Right atrium auricular region (tissue), 2 donors: ENCODE measurements around the gene GUCY2C. TPM values are rescaled to one million over a fixed set of nuclear protein-coding genes. Genes with fewer than 3 reads are reported as not detected.

ENCODE experiments used
- DNase-seq: peaks from one replicate; pipeline ENCODE4 v3.0.0-alpha.2; 2019; ENCODE audit warnings: low spot score
- H3K27ac ChIP-seq, 2 donors: fragments of 200-600 bp; sonication (generic); 1 replicate in 1 of 2; 2 replicates in 1 of 2; pipeline ENCODE4 v1.5.1; 2016 to 2019
- H3K27me3 ChIP-seq, 2 donors: fragments of 200-600 bp; sonication (generic); one replicate each; pipeline versions ENCODE4 v1.5.1 to v1.6.0; 2017 to 2019
- H3K36me3 ChIP-seq: fragments of 200-600 bp; sonication (generic); one replicate; pipeline ENCODE4 v1.5.1; 2016
- H3K4me1 ChIP-seq, 2 donors: fragments of 200-600 bp; sonication (generic); one replicate each; pipeline versions ENCODE4 v1.5.1 to v1.6.0; 2017 to 2019
- H3K4me3 ChIP-seq, 2 donors: fragments of 200-600 bp; sonication (generic); 1 replicate in 1 of 2; 2 replicates in 1 of 2; pipeline ENCODE4 v1.5.1; 2017 to 2019; ENCODE audit warnings: mild to moderate bottlenecking in 1 of 2, moderate library complexity in 1 of 2
- H3K9me3 ChIP-seq, 2 donors: fragments of 200-600 bp; sonication (generic); one replicate each; pipeline ENCODE4 v1.5.1; 2019
- total RNA-seq, 2 donors: library from RNA; depleted of rRNA; stranded (reverse); fragments of >200 nt; gene quantifications; one replicate each; pipeline ENCODE4 v1.1.0, GENCODE V29; 2016
- TF ChIP-seq, protein P1 (sequence below), 2 donors: fragments of 200-600 bp; sonication (generic); IDR thresholded peaks; one replicate each; pipeline ENCODE4 v1.5.1; 2019; ENCODE audit warnings: antibody characterized with exemption in 2 of 2

Gene GUCY2C
- total RNA-seq, 2 donors from 2014 or later, result not detected

DNA sequence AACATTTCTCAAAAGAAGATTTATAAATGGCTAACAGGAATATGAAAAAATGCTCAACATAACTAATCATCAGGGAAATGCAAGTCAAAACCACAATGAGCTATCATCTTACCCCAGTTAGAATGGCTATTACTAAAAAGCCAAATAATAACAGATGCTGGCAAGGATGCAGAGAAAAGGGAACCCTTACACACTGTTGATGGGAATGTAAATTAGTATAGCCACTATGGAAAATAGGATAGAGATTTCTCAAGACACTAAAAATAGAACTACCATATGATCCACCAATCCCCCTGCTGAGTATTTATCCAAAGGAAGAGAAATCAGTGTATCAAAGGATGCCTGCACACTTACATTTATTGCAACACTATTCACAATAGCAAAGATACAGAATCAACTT, 58.3 kb downstream of the GUCY2C start:
- TF ChIP-seq, protein P1, sequence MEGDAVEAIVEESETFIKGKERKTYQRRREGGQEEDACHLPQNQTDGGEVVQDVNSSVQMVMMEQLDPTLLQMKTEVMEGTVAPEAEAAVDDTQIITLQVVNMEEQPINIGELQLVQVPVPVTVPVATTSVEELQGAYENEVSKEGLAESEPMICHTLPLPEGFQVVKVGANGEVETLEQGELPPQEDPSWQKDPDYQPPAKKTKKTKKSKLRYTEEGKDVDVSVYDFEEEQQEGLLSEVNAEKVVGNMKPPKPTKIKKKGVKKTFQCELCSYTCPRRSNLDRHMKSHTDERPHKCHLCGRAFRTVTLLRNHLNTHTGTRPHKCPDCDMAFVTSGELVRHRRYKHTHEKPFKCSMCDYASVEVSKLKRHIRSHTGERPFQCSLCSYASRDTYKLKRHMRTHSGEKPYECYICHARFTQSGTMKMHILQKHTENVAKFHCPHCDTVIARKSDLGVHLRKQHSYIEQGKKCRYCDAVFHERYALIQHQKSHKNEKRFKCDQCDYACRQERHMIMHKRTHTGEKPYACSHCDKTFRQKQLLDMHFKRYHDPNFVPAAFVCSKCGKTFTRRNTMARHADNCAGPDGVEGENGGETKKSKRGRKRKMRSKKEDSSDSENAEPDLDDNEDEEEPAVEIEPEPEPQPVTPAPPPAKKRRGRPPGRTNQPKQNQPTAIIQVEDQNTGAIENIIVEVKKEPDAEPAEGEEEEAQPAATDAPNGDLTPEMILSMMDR (IDR thresholded peaks at IDR 0.05), result no peak
- Histone ChIP-seq H3K36me3 (no peaks in the 10 kb centered on the region), H3K4me1 (no peaks in the 10 kb centered on the region)

DNA sequence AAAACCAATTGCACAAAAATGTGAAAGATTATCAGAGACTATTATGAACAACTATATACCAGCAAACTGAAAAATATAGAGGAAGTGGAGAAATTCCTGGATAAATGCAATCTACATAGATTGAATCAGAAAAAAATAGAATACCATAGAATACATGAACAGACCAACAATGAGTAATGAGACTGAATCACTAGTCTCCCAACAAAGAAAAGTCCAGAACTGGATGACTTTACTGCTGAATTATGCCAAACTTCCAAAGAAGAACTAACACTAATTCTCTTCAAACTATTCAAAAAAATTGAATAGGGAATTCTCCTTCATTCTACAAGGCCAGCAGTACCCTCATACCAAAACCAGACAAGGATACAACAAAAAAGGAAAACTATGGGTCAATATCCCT, 60.6 kb downstream of the GUCY2C start:
- no peaks in the 10 kb centered on the region for H3K9me3 ChIP-seq
- H3K27ac ChIP-seq, result no peak overlapping the region
- no peak overlapping the region for H3K4me3 ChIP-seq
- no peaks in the 10 kb centered on the region for H3K27me3 ChIP-seq
- no peaks in the 10 kb centered on the region for H3K36me3 ChIP-seq
- DNase-seq, result no peak
- TF ChIP-seq, protein P1 (IDR thresholded peaks at IDR 0.05), result no peak
- H3K4me1 ChIP-seq, result no peaks in the 10 kb centered on the region

More for the DNA sequence above, 58.3 kb downstream of the GUCY2C start:
- H3K27me3 ChIP-seq, result no peaks in the 10 kb centered on the region
- no peak for DNase-seq
- H3K27ac ChIP-seq, result no peak overlapping the region
- no peak overlapping the region for H3K4me3 ChIP-seq
- H3K9me3 ChIP-seq, result no peaks in the 10 kb centered on the region

DNA sequence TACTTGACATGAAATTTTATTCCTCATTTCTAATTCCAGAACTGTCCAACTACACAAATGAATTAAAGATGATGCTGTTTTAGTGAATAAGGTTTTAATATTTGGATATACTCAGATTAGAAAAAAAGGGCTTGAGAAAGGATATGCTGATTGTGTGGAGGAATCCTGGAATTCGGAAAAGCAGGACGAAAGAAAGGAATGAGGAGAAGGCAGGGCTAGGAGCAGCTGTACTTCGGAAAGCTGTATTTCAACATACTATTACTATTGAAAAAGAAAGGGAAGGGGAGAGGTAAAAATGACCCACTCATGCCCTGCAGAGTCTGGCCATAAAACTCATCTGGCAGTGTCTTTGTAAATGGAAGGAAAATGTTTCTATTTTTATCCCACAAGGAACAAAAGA, 65.6 kb downstream of the GUCY2C start:
- Histone ChIP-seq H3K27ac (no peak overlapping the region), H3K4me1 (no peaks in the 10 kb centered on the region), H3K36me3 (no peaks in the 10 kb centered on the region), H3K9me3 (no peaks in the 10 kb centered on the region), H3K4me3 (no peak overlapping the region), H3K27me3 (no peaks in the 10 kb centered on the region)
- TF ChIP-seq, protein P1 (IDR thresholded peaks at IDR 0.05), result no peak
- no peak for DNase-seq

DNA sequence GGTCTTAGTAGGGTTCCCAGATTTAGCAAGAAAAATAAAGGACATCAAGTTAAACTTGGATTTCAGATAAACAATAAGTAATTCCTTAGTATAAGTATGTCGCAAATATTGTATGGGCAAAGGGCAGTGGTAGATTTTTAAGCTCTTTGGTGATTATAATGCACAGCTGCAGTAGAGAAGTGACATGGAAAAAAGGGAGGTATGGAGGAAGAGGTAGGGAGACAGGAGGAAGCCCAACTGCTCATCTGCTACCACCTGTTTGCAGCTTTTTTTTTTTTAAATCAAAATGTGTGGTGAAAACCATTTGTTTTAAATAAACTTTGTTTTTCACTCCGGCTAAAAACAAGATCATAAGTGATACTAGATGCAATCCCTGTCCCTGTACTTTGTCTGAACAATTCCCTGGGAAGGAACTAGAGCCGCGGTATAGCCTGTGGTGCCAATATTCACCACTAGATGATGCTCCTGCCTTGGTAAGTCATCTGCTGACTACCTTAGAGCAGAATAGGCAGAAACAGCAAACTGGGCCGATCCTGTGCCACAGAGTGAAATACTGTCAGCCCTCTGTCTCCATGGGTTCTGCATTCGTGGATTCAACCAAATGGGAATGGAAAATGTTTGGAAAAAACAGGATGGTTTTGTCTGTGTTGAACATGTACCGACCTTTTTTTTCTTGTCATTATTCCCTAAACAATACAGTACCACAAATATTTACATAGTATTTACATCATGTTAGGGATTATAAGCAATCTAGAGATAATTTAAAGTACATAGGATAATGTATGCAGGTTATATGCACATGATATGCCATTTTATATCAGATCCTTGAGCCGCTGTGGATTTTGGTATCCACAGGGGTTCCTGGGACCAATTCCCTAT, 66.3 kb downstream of the GUCY2C start:
- Histone ChIP-seq H3K36me3 (no peaks in the 10 kb centered on the region), H3K27me3 (no peaks in the 10 kb centered on the region), H3K9me3 (no peaks in the 10 kb centered on the region), H3K27ac (no peak overlapping the region), H3K4me1 (no peaks in the 10 kb centered on the region), H3K4me3 (no peak overlapping the region)
- DNase-seq, result peak; percentile 79
- TF ChIP-seq, protein P1 (IDR thresholded peaks at IDR 0.05), result peak; percentile 95 to 96

DNA sequence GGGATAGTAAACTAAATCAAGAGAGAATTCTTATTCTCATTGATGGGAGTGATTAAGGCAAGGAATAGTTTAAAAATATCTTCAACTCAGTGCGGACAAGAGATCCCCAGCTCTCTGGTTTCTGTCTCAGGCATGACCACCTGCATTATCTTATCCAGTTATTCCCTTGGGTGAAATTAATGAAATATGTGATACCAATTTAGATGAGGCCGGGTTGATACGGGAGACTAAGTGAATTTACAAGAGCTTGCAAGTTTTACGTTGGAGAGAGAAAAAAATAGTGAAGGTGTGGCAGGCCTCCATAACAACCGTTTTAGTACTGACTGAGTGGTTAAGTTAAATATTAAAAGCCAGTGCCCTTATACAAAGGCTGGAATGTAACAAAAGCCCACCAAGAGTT, 67.6 kb downstream of the GUCY2C start:
- no peak for DNase-seq
- TF ChIP-seq, protein P1 (IDR thresholded peaks at IDR 0.05), result no peak
- Histone ChIP-seq H3K9me3 (no peaks in the 10 kb centered on the region), H3K4me3 (no peak overlapping the region), H3K36me3 (no peaks in the 10 kb centered on the region), H3K27ac (no peak overlapping the region), H3K27me3 (no peaks in the 10 kb centered on the region), H3K4me1 (no peaks in the 10 kb centered on the region)
